HG03432 (cell line): ENCODE data around the gene UROC1.

Experiments
- ATAC-seq: cut with Tn5 transposase; IDR thresholded peaks from one replicate; pipeline ENCODE4 v1.9.1; 2021; ENCODE audit warnings: mild to moderate bottlenecking, moderate library complexity; ENCODE audit not compliant: unreplicated experiment

UROC1 gene

GRCh38 chr3:126517291-126517951 lies at the start of gene UROC1:
UROC1 (minus strand) TSS chr3:126517773; CDS start chr3:126517719, 54 bp downstream.
- no peak for ATAC-seq

- ATAC-seq, result no peak
Measured at GRCh38 chr3:126562737-126563276, 45.2 kb upstream of the UROC1 start.

- ATAC-seq, result no peak
Measured at GRCh38 chr3:126558336-126559071, 40.9 kb upstream of the UROC1 start, which contains the start of gene C3orf22. C3orf22 (minus strand) TSS chr3:126558932; CDS start chr3:126553390, 5,542 bp downstream.

- ATAC-seq, result no peak
Measured at GRCh38 chr3:126557761-126558160, 40.2 kb upstream of the UROC1 start.

- ATAC-seq, result no peak
Measured at GRCh38 chr3:126557415-126557745, 39.8 kb upstream of the UROC1 start.

GRCh38 chr3:126556637-126557414 lies 39.3 kb upstream of the UROC1 start:
- no peak for ATAC-seq

- no peak for ATAC-seq
Measured at GRCh38 chr3:126555795-126556636, 38.4 kb upstream of the UROC1 start.

- ATAC-seq, result no peak
Measured at GRCh38 chr3:126554560-126555525, 37.3 kb upstream of the UROC1 start.

- ATAC-seq, result no peak
Measured at GRCh38 chr3:126553284-126554084, 35.9 kb upstream of the UROC1 start.

GRCh38 chr3:126552688-126553283 lies 35.2 kb upstream of the UROC1 start:
- ATAC-seq, result no peak

GRCh38 chr3:126551839-126552687 lies 34.5 kb upstream of the UROC1 start:
- ATAC-seq, result no peak

GRCh38 chr3:126551121-126551838 lies 33.7 kb upstream of the UROC1 start:
- no peak for ATAC-seq

- ATAC-seq, result no peak
Measured at GRCh38 chr3:126550488-126551051, 33.0 kb upstream of the UROC1 start.

- no peak for ATAC-seq
Measured at GRCh38 chr3:126549861-126550487, 32.4 kb upstream of the UROC1 start.

GRCh38 chr3:126548556-126549466 lies 31.2 kb upstream of the UROC1 start:
- no peak for ATAC-seq
